IMR-90 (cell line): Measurements from ENCODE around the gene TCP11. TPM values are rescaled to one million over a fixed set of nuclear protein-coding genes. Genes with fewer than 3 reads are reported as not detected.
A peak's percentile ranks its signal among the peaks of the same experiment; 100 is the strongest.

Source experiments
- ATAC-seq: fragments of 200-7000 bp; cut with Tn5 transposase; 2 replicates; pipeline ENCODE4 v1.9.1; 2020; ENCODE audit warnings: low read depth, mild to moderate bottlenecking, moderate library complexity
- BruUV-seq: library from RNA; stranded (reverse); fragments of 400-500 nt; replicated peaks from 2 replicates; lab custom pipeline; 2021; lab: Mats Ljungman, UMichigan
- CTCF ChIA-PET: fragments of 300-600 bp; formaldehyde crosslinking; extraction: SDS; loops from one replicate; lab custom pipeline; 2021; ENCODE audit warnings: antibody characterized with exemption; lab: Yijun Ruan, JAX
- POLR2A ChIA-PET: fragments of 300-600 bp; sonication (Branson Sonifier 250); formaldehyde crosslinking; loops from one replicate; lab custom pipeline; 2022; ENCODE audit warnings: antibody characterized with exemption; ENCODE audit not compliant: unreplicated experiment; lab: Charles Lee
- DNase-seq: peaks from one replicate; pipeline ENCODE4 v3.0.0; 2013
- H2AFZ ChIP-seq: replicated peaks from 2 replicates; pipeline ENCODE3; 2013; ENCODE audit warnings: low read length, mild to moderate bottlenecking; ENCODE audit not compliant: poor library complexity
- H2AK5ac ChIP-seq: 2 replicates; pipeline ENCODE4 v1.6.1; 2013; ENCODE audit warnings: low read depth, low read length, inconsistent platforms
- H2AK9ac ChIP-seq: replicated peaks from 2 replicates; pipeline ENCODE3; 2013; ENCODE audit warnings: mild to moderate bottlenecking, low read depth, low read length, moderate library complexity; ENCODE audit not compliant: poor library complexity
- H2BK120ac ChIP-seq: 2 replicates; pipeline ENCODE4 v1.6.1; 2013; ENCODE audit warnings: low read depth, low read length, inconsistent platforms
- H2BK15ac ChIP-seq: 3 replicates; pipeline ENCODE4 v1.6.1; 2013; ENCODE audit warnings: low read depth, low read length, inconsistent platforms
- H2BK20ac ChIP-seq: 2 replicates; pipeline ENCODE4 v1.6.1; 2013; ENCODE audit warnings: low read depth, mild to moderate bottlenecking, inconsistent platforms, low read length, moderate library complexity
- H2BK5ac ChIP-seq: 2 replicates; pipeline ENCODE4 v1.6.1; 2013; ENCODE audit warnings: mild to moderate bottlenecking, low read depth, low read length, inconsistent platforms; ENCODE audit not compliant: poor library complexity, severe bottlenecking
- H3K14ac ChIP-seq: replicated peaks from 2 replicates; pipeline ENCODE4 v1.6.1; 2013; ENCODE audit warnings: low read depth, low read length, inconsistent platforms
- H3K18ac ChIP-seq: 2 replicates; pipeline ENCODE4 v1.6.1; 2013; ENCODE audit warnings: low read depth, low read length, control low read depth
- H3K23ac ChIP-seq: 2 replicates; pipeline ENCODE4 v1.6.1; 2013; ENCODE audit warnings: low read depth, low read length, inconsistent platforms
- H3K27ac ChIP-seq: 2 replicates; pipeline ENCODE4 v1.5.1; 2013; ENCODE audit warnings: mild to moderate bottlenecking, control low read depth, low read length; ENCODE audit not compliant: insufficient read depth
- H3K27me3 ChIP-seq: 2 replicates; pipeline ENCODE4 v1.6.1; 2013; ENCODE audit warnings: low read length; ENCODE audit not compliant: control insufficient read depth, insufficient read depth
- H3K36me3 ChIP-seq: 2 replicates; pipeline ENCODE4 v1.6.1; 2013; ENCODE audit warnings: low read length, mixed read lengths; ENCODE audit not compliant: control insufficient read depth, insufficient read depth
- H3K4ac ChIP-seq: 2 replicates; pipeline ENCODE4 v1.6.1; 2013; ENCODE audit warnings: low read depth, low read length, inconsistent platforms
- H3K4me1 ChIP-seq: 2 replicates; pipeline ENCODE4 v1.6.1; 2013; ENCODE audit warnings: low read length, mixed read lengths; ENCODE audit not compliant: control insufficient read depth, insufficient read depth
- H3K4me2 ChIP-seq: 2 replicates; pipeline ENCODE4 v1.6.1; 2013; ENCODE audit warnings: low read depth, mild to moderate bottlenecking, control low read depth, low read length, moderate library complexity
- H3K4me3 ChIP-seq: 2 replicates; pipeline ENCODE4 v1.5.1; 2013; ENCODE audit warnings: low read depth, mild to moderate bottlenecking, control low read depth, low read length, moderate library complexity; ENCODE audit not compliant: insufficient read depth
- H3K56ac ChIP-seq: 2 replicates; pipeline ENCODE4 v1.6.1; 2013; ENCODE audit warnings: low read length, inconsistent platforms; ENCODE audit not compliant: insufficient read depth; ENCODE audit errors: extremely low read depth
- H3K79me1 ChIP-seq, 2 experiments: 2 replicates each; pipeline ENCODE4 v1.6.1; 2013; ENCODE audit warnings: low read length in 2 of 2, inconsistent platforms in 1 of 2, low read depth in 1 of 2
- H3K9ac ChIP-seq: 2 replicates; pipeline ENCODE4 v1.6.1; 2013; ENCODE audit warnings: low read depth, low read length, control low read depth
- H3K9me1 ChIP-seq: 2 replicates; pipeline ENCODE4 v1.6.1; 2013; ENCODE audit warnings: low read length, inconsistent platforms; ENCODE audit not compliant: insufficient read depth
- H3K9me3 ChIP-seq: 2 replicates; pipeline ENCODE4 v1.6.1; 2013; ENCODE audit warnings: low read length; ENCODE audit not compliant: control insufficient read depth, insufficient read depth
- H4K20me1 ChIP-seq: 2 replicates; pipeline ENCODE4 v1.6.1; 2013; ENCODE audit warnings: low read length, inconsistent platforms; ENCODE audit not compliant: insufficient read depth
- H4K5ac ChIP-seq: 2 replicates; pipeline ENCODE4 v1.6.1; 2013; ENCODE audit warnings: mild to moderate bottlenecking, low read depth, low read length, control low read depth
- H4K8ac ChIP-seq, 2 experiments: 2 replicates each; pipeline ENCODE4 v1.6.1; 2013; ENCODE audit warnings: low read depth in 2 of 2, low read length in 2 of 2, control low read depth in 1 of 2, inconsistent platforms in 1 of 2
- H4K91ac ChIP-seq: 2 replicates; pipeline ENCODE4 v1.6.1; 2013; ENCODE audit warnings: low read depth, low read length, inconsistent platforms; ENCODE audit not compliant: insufficient read depth
- BHLHE40 ChIP-seq: fragments of 150-350 bp; IDR thresholded peaks from 2 replicates; pipeline ENCODE4 v1.6.1; 2016; ENCODE audit warnings: mild to moderate bottlenecking, low read depth, low read length
- NFE2L2 ChIP-seq: fragments of 150-350 bp; IDR thresholded peaks from 2 replicates; pipeline ENCODE4 v1.6.1; 2016; ENCODE audit warnings: low read depth, mild to moderate bottlenecking, low read length
- whole genome bisulfite sequencing, 2 experiments: methylation state at CpG; one replicate each; pipeline versions ENCODE4 v1.1.5 to v1.1.7; 2013; ENCODE audit warnings: missing lambda C conversion rate in 2 of 2; ENCODE audit not compliant: insufficient read length in 1 of 2; ENCODE audit errors: extremely low coverage in 2 of 2; 5-methylcytosine and 5-hydroxymethylcytosine counted together
- dilution Hi-C: fragments of 300-500 bp; cut with HindIII; formaldehyde crosslinking; loops from one replicate; pipeline ENCODE4 v1.14.3; 2018; ENCODE audit warnings: low sequenced_read_pairs; ENCODE audit not compliant: unreplicated experiment
- in situ Hi-C: fragments of 300-500 bp; cut with MboI; formaldehyde crosslinking; loops from 3 replicates; pipeline ENCODE4 v1.14.3; 2019; ENCODE audit warnings: low sequenced_read_pairs, inconsistent platforms, mixed read lengths
- intact Hi-C: fragments of 100-400 bp; cut with micrococcal nuclease; formaldehyde crosslinking; loops from 2 replicates; pipeline ENCODE4 v1.10.0; 2022
- polyA plus RNA-seq, 3 experiments: library from polyadenylated mRNA; depleted of rRNA; stranded (reverse); fragments of >200 nt; gene quantifications; 2 replicates each; pipeline ENCODE4 v1.2.3, GENCODE V29; 2012; ENCODE audit warnings: low replicate concordance in 1 of 3
- total RNA-seq: library from RNA; depleted of rRNA; stranded (reverse); fragments of >200 nt; gene quantifications from 2 replicates; pipeline ENCODE4 v1.2.3, GENCODE V29; 2012

TCP11 gene
- total and polyA plus RNA-seq, 2 of the 4 experiments (the other 2 are of a cell fraction): 0.34 to 0.36 TPM

- ChIA-PET CTCF (interaction anchor here (0.6 to 0.9 kb wide), 2 partner anchors 22 to 32 kb away, joined by 3 read pairs; no protein-coding TSS in a partner anchor), POLR2A (no interaction called here)
- H2AK9ac ChIP-seq: no peak overlapping the region
- H2BK15ac ChIP-seq: peak overlapping the region; percentile 66; the same call in 2 of the 3 replicates
- H3K9ac ChIP-seq: no peak overlapping the region
- H4K5ac ChIP-seq: no peak overlapping the region
- H3K79me1 ChIP-seq: peaks cover 0 to 3% of the 10 kb centered on the region in 2 experiments; a peak in 1 of 4 replicates
- H4K8ac ChIP-seq: peak overlapping the region in 1 of 2 experiments; percentile 30; a peak in 1 of 4 replicates
- no peak overlapping the region for H3K56ac ChIP-seq
- dilution Hi-C loops (no loop called here), intact Hi-C loops (no loop called here), in situ Hi-C loops (no loop called here)
- peak overlapping the region; percentile 69 for H2AFZ ChIP-seq
- H4K20me1 ChIP-seq: no peaks in the 10 kb centered on the region
- no CpG with 5 or more reads among the region's 7 CpGs for WGBS, 2 experiments
- H2BK5ac ChIP-seq: no peak overlapping the region
- ATAC-seq: no peak
- H2BK120ac ChIP-seq: peak overlapping the region; percentile 38; the same call in 1 of the 2 replicates
- peak overlapping the region; percentile 43 for H3K4ac ChIP-seq
- H3K9me3 ChIP-seq: no peaks in the 10 kb centered on the region
- H3K27ac ChIP-seq: no peak overlapping the region
- H3K27me3 ChIP-seq: no peaks in the 10 kb centered on the region
- peak overlapping the region; percentile 49 for H3K14ac ChIP-seq
- peak overlapping the region; percentile 75 for H2AK5ac ChIP-seq
- no peak overlapping the region; the same call in 1 of the 2 replicates for H4K91ac ChIP-seq
- H3K36me3 ChIP-seq: no peaks in the 10 kb centered on the region
- H3K18ac ChIP-seq: no peak overlapping the region
- no peak for DNase-seq
- peaks cover 34% of the 10 kb centered on the region for H3K9me1 ChIP-seq
- no peak overlapping the region for H3K4me3 ChIP-seq
- peaks cover 17% of the 10 kb centered on the region for H3K4me1 ChIP-seq
- H3K23ac ChIP-seq: 0 out of 2 replicates have a peak overlapping the region, but pooled peaks have one; percentile 18
- H3K4me2 ChIP-seq: no peak overlapping the region
- H2BK20ac ChIP-seq: peak overlapping the region; percentile 65
- no TSS peak for BruUV-seq
- TF ChIP-seq BHLHE40 (peak; percentile 48; the same call in 1 of the 2 replicates), NFE2L2 (no peak)
These were observed 32.4 kb upstream of the TCP11 start for GRCh38 chr6:35173427-35174087.
